ENCODE results near the gene SLC66A3. TPM values are rescaled to one million over a fixed set of nuclear protein-coding genes. Genes with fewer than 3 reads are reported as not detected.

The SLC66A3 gene
- total RNA-seq, 1 donor from 2014 or later, result 17.6 TPM

GRCh38 chr2:11141319-11141718 lies 13.9 kb upstream of the SLC66A3 start:
- Histone ChIP-seq H3K27me3 (ENCODE audit: control insufficient read depth, insufficient read depth, low read length) (peaks cover 2% of the 10 kb centered on the region), H3K4me3 (ENCODE audit: low read depth, low read length) (no peak overlapping the region), H3K36me3 (ENCODE audit: control insufficient read depth, insufficient read depth, low read length) (no peaks in the 10 kb centered on the region)
- DNase-seq (ENCODE audit: low read depth) (no peak), FAIRE-seq (no peak)
- TF ChIP-seq CTCF (IDR thresholded peaks at IDR 0.05; ENCODE audit: insufficient read depth, low read length, severe bottlenecking), result no peak

GRCh38 chr2:11142330-11142729 lies 12.9 kb upstream of the SLC66A3 start:
- no peak for TF ChIP-seq CTCF (IDR thresholded peaks at IDR 0.05; ENCODE audit: insufficient read depth, low read length, severe bottlenecking)
- Histone ChIP-seq H3K27me3 (ENCODE audit: control insufficient read depth, insufficient read depth, low read length) (peaks cover 2% of the 10 kb centered on the region), H3K4me3 (ENCODE audit: low read depth, low read length) (no peak overlapping the region), H3K36me3 (ENCODE audit: control insufficient read depth, insufficient read depth, low read length) (no peaks in the 10 kb centered on the region)
- FAIRE-seq (no peak), DNase-seq (ENCODE audit: low read depth) (no peak)

GRCh38 chr2:11142987-11143386 lies 12.3 kb upstream of the SLC66A3 start:
- no peak for TF ChIP-seq CTCF (IDR thresholded peaks at IDR 0.05; ENCODE audit: insufficient read depth, low read length, severe bottlenecking)
- Histone ChIP-seq H3K4me3 (ENCODE audit: low read depth, low read length) (no peak overlapping the region), H3K36me3 (ENCODE audit: control insufficient read depth, insufficient read depth, low read length) (no peaks in the 10 kb centered on the region), H3K27me3 (ENCODE audit: control insufficient read depth, insufficient read depth, low read length) (peaks cover 2% of the 10 kb centered on the region)
- no peak for FAIRE-seq
- no peak for DNase-seq (ENCODE audit: low read depth)

GRCh38 chr2:11144077-11144737 lies 11.1 kb upstream of the SLC66A3 start:
- FAIRE-seq, result peak; percentile 36
- Histone ChIP-seq H3K4me3 (ENCODE audit: low read depth, low read length) (no peak overlapping the region), H3K36me3 (ENCODE audit: control insufficient read depth, insufficient read depth, low read length) (no peaks in the 10 kb centered on the region), H3K27me3 (ENCODE audit: control insufficient read depth, insufficient read depth, low read length) (peaks cover 2% of the 10 kb centered on the region)
- no peak for DNase-seq (ENCODE audit: low read depth)
- no peak for TF ChIP-seq CTCF (IDR thresholded peaks at IDR 0.05; ENCODE audit: insufficient read depth, low read length, severe bottlenecking)

GRCh38 chr2:11144738-11145079 lies 10.6 kb upstream of the SLC66A3 start:
- Histone ChIP-seq H3K4me3 (ENCODE audit: low read depth, low read length) (no peak overlapping the region), H3K36me3 (ENCODE audit: control insufficient read depth, insufficient read depth, low read length) (no peaks in the 10 kb centered on the region), H3K27me3 (ENCODE audit: control insufficient read depth, insufficient read depth, low read length) (peaks cover 2% of the 10 kb centered on the region)
- no peak for DNase-seq (ENCODE audit: low read depth)
- no peak for FAIRE-seq
- no peak for TF ChIP-seq CTCF (IDR thresholded peaks at IDR 0.05; ENCODE audit: insufficient read depth, low read length, severe bottlenecking)

- no peak for FAIRE-seq
- DNase-seq (ENCODE audit: low read depth), result no peak
- TF ChIP-seq CTCF (IDR thresholded peaks at IDR 0.05; ENCODE audit: insufficient read depth, low read length, severe bottlenecking), result no peak
- Histone ChIP-seq H3K36me3 (ENCODE audit: control insufficient read depth, insufficient read depth, low read length) (no peaks in the 10 kb centered on the region), H3K27me3 (ENCODE audit: control insufficient read depth, insufficient read depth, low read length) (peaks cover 2% of the 10 kb centered on the region), H3K4me3 (ENCODE audit: low read depth, low read length) (no peak overlapping the region)
Observed at GRCh38 chr2:11145350-11145749, 9.9 kb upstream of the SLC66A3 start.

Measured in bronchial epithelial cell (primary cell).